Thyroid gland (tissue), 4 donors: Measurements from ENCODE around the gene ZNF598. TPM values are rescaled to one million over a fixed set of nuclear protein-coding genes. Genes with fewer than 3 reads are reported as not detected.

Experiments
- DNase-seq, 2 donors: peaks; one replicate each; pipeline ENCODE4 v3.0.0-alpha.2; 2019
- H3K27ac ChIP-seq, 3 donors: fragments of 200-600 bp; sonication (generic); 1 replicate in 2 of 3; 2 replicates in 1 of 3; pipeline ENCODE4 v1.5.1; 2016 to 2019; ENCODE audit warnings: mild to moderate bottlenecking in 1 of 3, moderate library complexity in 1 of 3
- H3K27me3 ChIP-seq: fragments of 200-600 bp; sonication (generic); one replicate; pipeline ENCODE4 v1.5.1; 2019
- H3K36me3 ChIP-seq, 2 donors: fragments of 200-600 bp; sonication (generic); one replicate each; pipeline ENCODE4 v1.5.1; 2016 to 2019
- H3K4me1 ChIP-seq, 2 donors: fragments of 200-600 bp; sonication (generic); one replicate each; pipeline ENCODE4 v1.5.1; 2017 to 2019
- H3K4me3 ChIP-seq, 3 donors: fragments of 200-600 bp; sonication (generic); replicated peaks in 1 of 3; 1 replicate in 2 of 3; 2 replicates in 1 of 3; pipeline ENCODE4 v1.5.1; 2016; ENCODE audit warnings: mild to moderate bottlenecking in 1 of 3
- H3K9me3 ChIP-seq: fragments of 200-600 bp; sonication (generic); one replicate; pipeline ENCODE4 v1.5.1; 2017
- POLR2A ChIP-seq, 2 donors: fragments of 450-650 bp; IDR thresholded peaks; one replicate each; pipeline ENCODE4 v1.6.1; 2017; ENCODE audit warnings: antibody characterized with exemption in 2 of 2, mild to moderate bottlenecking in 2 of 2, moderate library complexity in 1 of 2
- WGBS, 2 donors: methylation state at CpG; one replicate each; pipeline ENCODE4 v1.1.5; 2017; 5-methylcytosine and 5-hydroxymethylcytosine counted together
- intact Hi-C: fragments of 100-400 bp; cut with DNase I; formaldehyde crosslinking; loops from one replicate; pipeline ENCODE4 v1.15.1; 2023
- total RNA-seq, 4 donors: library from RNA; depleted of rRNA; stranded (reverse); fragments of >200 nt; gene quantifications; one replicate each; pipeline ENCODE4 v1.2.3, GENCODE V29; 2016
- TF ChIP-seq, protein P1 (sequence below), 6 experiments: fragments of 200-600 bp in 3 of 6; fragments of 450-650 bp in 3 of 6; sonication (generic) in 3 of 6; IDR thresholded peaks; one replicate each; pipeline ENCODE4 v1.5.1; 2016 to 2019; ENCODE audit warnings: antibody characterized with exemption in 6 of 6, mild to moderate bottlenecking in 2 of 6, inconsistent platforms in 1 of 6, moderate library complexity in 1 of 6

The ZNF598 gene
- total RNA-seq, 4 donors from 2014 or later: 19.0 to 38.4 (median 27.4) TPM

- DNase-seq: peak; percentile 92
- intact Hi-C loops: no loop called here
- 35 to 41% methylated on average over 8 to 10 of the region's 22 CpGs for WGBS, 2 donors
Observed at GRCh38 chr16:2042171-2042985, 32.8 kb upstream of the ZNF598 start.

DNA sequence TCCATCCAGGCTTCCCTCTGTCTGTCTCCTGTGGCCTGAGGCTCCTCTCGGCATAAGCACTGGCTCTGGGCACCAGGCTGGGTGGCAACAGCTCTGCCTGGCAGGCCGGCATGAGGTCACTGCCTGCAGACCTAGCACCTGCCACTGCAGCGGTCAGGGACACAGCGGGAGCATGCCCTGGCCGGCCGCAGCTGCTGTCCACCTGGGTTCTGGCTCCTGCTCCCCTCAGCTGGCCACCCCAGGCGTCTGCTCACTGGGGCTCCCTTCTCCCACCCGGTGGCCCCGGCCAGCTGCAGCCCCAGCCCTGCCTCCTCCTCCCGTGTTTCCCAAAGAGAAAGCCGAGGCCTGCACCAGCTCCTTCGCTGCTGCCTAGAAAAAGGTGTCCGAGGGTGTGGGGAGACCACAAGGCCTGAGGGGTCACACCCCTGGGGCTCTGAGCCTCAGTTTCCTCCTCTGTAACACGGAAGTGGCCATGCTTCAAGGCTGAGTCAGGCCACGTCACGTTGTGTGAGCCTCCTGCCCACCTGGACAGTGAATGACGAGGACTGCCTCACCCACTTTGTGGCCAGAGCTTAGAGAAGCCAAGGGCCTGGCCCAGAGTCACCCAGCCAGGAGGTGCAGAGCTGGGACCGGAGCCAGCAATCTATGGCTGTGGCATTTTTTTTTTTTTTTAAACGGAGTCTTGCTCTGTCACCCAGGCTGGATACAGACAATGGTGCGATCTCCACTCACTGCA, 31.3 kb upstream of the ZNF598 start:
- DNase-seq: peak; percentile 84 to 87
- no peak for TF ChIP-seq POLR2A (IDR thresholded peaks at IDR 0.05)
- TF ChIP-seq, protein P1, sequence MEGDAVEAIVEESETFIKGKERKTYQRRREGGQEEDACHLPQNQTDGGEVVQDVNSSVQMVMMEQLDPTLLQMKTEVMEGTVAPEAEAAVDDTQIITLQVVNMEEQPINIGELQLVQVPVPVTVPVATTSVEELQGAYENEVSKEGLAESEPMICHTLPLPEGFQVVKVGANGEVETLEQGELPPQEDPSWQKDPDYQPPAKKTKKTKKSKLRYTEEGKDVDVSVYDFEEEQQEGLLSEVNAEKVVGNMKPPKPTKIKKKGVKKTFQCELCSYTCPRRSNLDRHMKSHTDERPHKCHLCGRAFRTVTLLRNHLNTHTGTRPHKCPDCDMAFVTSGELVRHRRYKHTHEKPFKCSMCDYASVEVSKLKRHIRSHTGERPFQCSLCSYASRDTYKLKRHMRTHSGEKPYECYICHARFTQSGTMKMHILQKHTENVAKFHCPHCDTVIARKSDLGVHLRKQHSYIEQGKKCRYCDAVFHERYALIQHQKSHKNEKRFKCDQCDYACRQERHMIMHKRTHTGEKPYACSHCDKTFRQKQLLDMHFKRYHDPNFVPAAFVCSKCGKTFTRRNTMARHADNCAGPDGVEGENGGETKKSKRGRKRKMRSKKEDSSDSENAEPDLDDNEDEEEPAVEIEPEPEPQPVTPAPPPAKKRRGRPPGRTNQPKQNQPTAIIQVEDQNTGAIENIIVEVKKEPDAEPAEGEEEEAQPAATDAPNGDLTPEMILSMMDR (IDR thresholded peaks at IDR 0.05): no peak
- Histone ChIP-seq H3K27me3 (no peaks in the 10 kb centered on the region), H3K4me1 (peaks cover 31 to 83% of the 10 kb centered on the region in 2 donors), H3K36me3 (peaks cover 0 to 8% of the 10 kb centered on the region in 2 donors), H3K9me3 (no peaks in the 10 kb centered on the region), H3K4me3 (no peak overlapping the region), H3K27ac (peak overlapping the region; percentile 82 to 97 (median 93))
- WGBS, 2 donors: 59 to 79% methylated on average over 9 to 18 of the region's 20 CpGs
- intact Hi-C loops: no loop called here

More at GRCh38 chr16:2042171-2042985, 32.8 kb upstream of the ZNF598 start:
- H3K4me3 ChIP-seq: no peak overlapping the region
- peak overlapping the region; percentile 82 to 97 (median 93) for H3K27ac ChIP-seq
- H3K9me3 ChIP-seq: no peaks in the 10 kb centered on the region
- TF ChIP-seq POLR2A (IDR thresholded peaks at IDR 0.05): peak in 1 of 2 donors; percentile 67
- TF ChIP-seq, protein P1 (IDR thresholded peaks at IDR 0.05): peak in 1 of 6 experiments; percentile 4
- peaks cover 38 to 81% of the 10 kb centered on the region in 2 donors for H3K4me1 ChIP-seq
- no peaks in the 10 kb centered on the region for H3K27me3 ChIP-seq
- H3K36me3 ChIP-seq: peaks cover 0 to 1% of the 10 kb centered on the region in 2 donors

DNA sequence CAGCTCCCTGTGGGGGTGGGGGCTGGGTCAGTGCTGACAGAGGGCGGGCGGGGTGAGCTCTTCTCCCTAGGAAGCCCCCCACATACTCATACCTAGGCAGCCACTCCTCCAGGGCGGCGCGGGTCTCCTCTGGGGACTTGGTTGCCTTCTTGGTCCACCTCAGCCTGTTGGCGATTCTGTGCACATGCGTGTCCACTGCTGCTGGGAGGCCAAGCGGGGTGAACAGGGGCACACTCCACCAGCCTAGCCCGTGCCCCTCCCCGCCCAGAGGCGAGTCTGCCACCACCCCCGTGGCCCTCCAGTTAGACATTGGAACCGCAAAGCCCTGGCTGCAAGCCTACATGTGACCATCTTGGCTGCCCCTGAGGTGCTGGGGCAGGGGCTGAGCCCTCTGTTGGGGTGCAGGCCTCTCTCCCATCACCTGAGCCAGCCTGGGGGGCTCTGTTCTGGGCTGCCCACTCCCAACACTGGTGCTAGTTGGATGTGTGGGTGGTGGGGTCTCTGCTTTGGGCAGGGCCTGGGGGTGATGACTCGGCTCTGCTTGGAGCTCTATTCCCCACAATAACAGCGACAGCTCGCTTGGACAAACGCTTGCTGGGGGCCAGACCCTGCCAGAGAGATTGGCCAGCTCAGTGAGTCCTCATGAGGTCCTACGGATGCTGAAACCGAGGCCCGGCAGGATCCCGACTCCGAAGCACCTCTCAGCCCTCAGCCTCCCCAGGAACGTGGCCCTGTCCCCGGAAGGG, 30.6 kb upstream of the ZNF598 start:
- Histone ChIP-seq H3K4me1 (peaks cover 38 to 88% of the 10 kb centered on the region in 2 donors), H3K4me3 (no peak overlapping the region), H3K27ac (peak overlapping the region; percentile 82 to 97 (median 93)), H3K9me3 (no peaks in the 10 kb centered on the region), H3K27me3 (no peaks in the 10 kb centered on the region), H3K36me3 (peaks cover 0 to 8% of the 10 kb centered on the region in 2 donors)
- no peak for TF ChIP-seq POLR2A (IDR thresholded peaks at IDR 0.05)
- TF ChIP-seq, protein P1 (IDR thresholded peaks at IDR 0.05): no peak
- WGBS, 2 donors: 74 to 87% methylated on average over 10 to 11 of the region's 24 CpGs
- no peak for DNase-seq
- intact Hi-C loops: no loop called here

DNA sequence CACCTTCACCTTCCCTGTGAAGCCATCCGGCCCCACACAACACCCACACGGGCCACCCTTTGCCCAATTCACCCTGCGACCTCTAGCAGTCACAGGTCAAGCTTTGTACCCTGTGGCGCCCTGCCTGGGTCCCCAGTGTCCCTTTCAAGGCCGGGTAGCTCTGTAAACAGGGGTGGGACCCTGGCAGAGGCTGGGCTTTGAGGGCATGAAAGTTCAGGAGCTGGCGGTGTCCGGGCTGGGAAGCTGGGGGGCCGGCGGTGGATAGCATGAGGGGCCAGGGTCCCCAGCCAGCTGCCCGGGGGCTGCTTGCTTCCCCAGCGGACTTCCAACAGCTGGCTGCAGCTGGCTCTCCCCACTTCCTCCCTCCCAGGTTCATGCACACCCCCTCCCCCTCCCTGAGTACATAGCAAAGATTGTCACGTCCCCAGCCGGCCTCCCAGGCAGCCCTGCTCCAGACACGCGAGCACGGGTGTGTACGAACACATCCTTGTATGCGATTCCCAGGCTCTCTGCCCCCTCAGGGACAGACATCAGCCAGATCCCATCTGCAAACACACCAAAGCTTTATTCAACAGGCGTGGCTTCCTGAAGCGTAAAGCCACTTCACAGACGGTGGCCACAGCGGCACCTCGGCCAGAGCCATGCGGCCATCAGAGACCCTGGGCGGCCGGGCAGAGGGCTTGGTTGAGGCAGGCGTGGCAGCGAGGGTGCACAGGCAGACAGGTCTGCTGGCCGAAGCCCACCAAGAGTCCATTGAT, 29.8 kb upstream of the ZNF598 start:
- TF ChIP-seq POLR2A (IDR thresholded peaks at IDR 0.05): no peak
- TF ChIP-seq, protein P1 (IDR thresholded peaks at IDR 0.05): no peak
- WGBS, 2 donors: 60 to 69% methylated on average over 21 to 23 of the region's 29 CpGs
- no peak overlapping the region for H3K4me3 ChIP-seq
- H3K9me3 ChIP-seq: no peaks in the 10 kb centered on the region
- H3K27ac ChIP-seq: peak overlapping the region in 2 of 3 donors; percentile 51 to 82
- peaks cover 0 to 8% of the 10 kb centered on the region in 2 donors for H3K36me3 ChIP-seq
- H3K27me3 ChIP-seq: no peaks in the 10 kb centered on the region
- DNase-seq: no peak
- H3K4me1 ChIP-seq: peaks cover 42 to 94% of the 10 kb centered on the region in 2 donors
- intact Hi-C loops: no loop called here
